Hepatic stellate cell (primary cell): ENCODE results near the gene B3GALT6.

Experiments used
- DNase-seq: peaks from one replicate; pipeline ENCODE4 v3.0.0; 2011; ENCODE audit warnings: low spot score

B3GALT6 gene

GRCh38 chr1:1232796-1233566 lies 944 bp downstream of the B3GALT6 start:
- DNase-seq: no peak

GRCh38 chr1:1233567-1233892 lies 1.5 kb downstream of the B3GALT6 start:
- no peak for DNase-seq

- no peak for DNase-seq
Observed at GRCh38 chr1:1234180-1234808, 2.3 kb downstream of the B3GALT6 start.

- no peak for DNase-seq
Observed at GRCh38 chr1:1235016-1235744, 3.1 kb downstream of the B3GALT6 start.

GRCh38 chr1:1236176-1236763 lies 4.2 kb downstream of the B3GALT6 start:
- DNase-seq: no peak

- no peak for DNase-seq
Observed at GRCh38 chr1:1236945-1237873, 5.2 kb downstream of the B3GALT6 start.

GRCh38 chr1:1237874-1238701 lies 6.1 kb downstream of the B3GALT6 start:
- DNase-seq: no peak

- DNase-seq: no peak
Observed at GRCh38 chr1:1238702-1239178, 6.7 kb downstream of the B3GALT6 start.

- no peak for DNase-seq
Observed at GRCh38 chr1:1239227-1239613, 7.2 kb downstream of the B3GALT6 start.

GRCh38 chr1:1239614-1240347 lies 7.7 kb downstream of the B3GALT6 start:
- peak; percentile 40 for DNase-seq

GRCh38 chr1:1240348-1240732 lies 8.3 kb downstream of the B3GALT6 start:
- DNase-seq: no peak

- DNase-seq: peak; percentile 35
Observed at GRCh38 chr1:1240822-1241587, 9.0 kb downstream of the B3GALT6 start.

- no peak for DNase-seq
Observed at GRCh38 chr1:1241588-1242219, 9.7 kb downstream of the B3GALT6 start.

- no peak for DNase-seq
Observed at GRCh38 chr1:1242461-1243265, 10.6 kb downstream of the B3GALT6 start.

- DNase-seq: no peak
Observed at GRCh38 chr1:1243266-1243660, 11.2 kb downstream of the B3GALT6 start.

GRCh38 chr1:1243807-1244191 lies 11.8 kb downstream of the B3GALT6 start:
- DNase-seq: no peak

GRCh38 chr1:1244192-1244811 lies 12.3 kb downstream of the B3GALT6 start:
- no peak for DNase-seq
